GM13976 (cell line): ENCODE data around the gene PTAR1.

ENCODE experiments used
- DNase-seq: peaks from one replicate; pipeline ENCODE4 v3.0.0; 2012; ENCODE audit warnings: low spot score
- in situ Hi-C: fragments of 300-500 bp; cut with MboI; formaldehyde crosslinking; loops from one replicate; pipeline ENCODE4 v1.12.0; 2022; ENCODE audit warnings: low sequenced_read_pairs, mixed read lengths, inconsistent platforms; ENCODE audit not compliant: unreplicated experiment
- TF ChIP-seq, protein P1 (sequence below): IDR thresholded peaks from 2 replicates; pipeline ENCODE4 v1.5.1; 2012; ENCODE audit warnings: borderline replicate concordance, mild to moderate bottlenecking; ENCODE audit not compliant: insufficient read depth; ENCODE audit errors: extremely low read depth, missing control alignments, control extremely low read depth

The PTAR1 gene

DNA sequence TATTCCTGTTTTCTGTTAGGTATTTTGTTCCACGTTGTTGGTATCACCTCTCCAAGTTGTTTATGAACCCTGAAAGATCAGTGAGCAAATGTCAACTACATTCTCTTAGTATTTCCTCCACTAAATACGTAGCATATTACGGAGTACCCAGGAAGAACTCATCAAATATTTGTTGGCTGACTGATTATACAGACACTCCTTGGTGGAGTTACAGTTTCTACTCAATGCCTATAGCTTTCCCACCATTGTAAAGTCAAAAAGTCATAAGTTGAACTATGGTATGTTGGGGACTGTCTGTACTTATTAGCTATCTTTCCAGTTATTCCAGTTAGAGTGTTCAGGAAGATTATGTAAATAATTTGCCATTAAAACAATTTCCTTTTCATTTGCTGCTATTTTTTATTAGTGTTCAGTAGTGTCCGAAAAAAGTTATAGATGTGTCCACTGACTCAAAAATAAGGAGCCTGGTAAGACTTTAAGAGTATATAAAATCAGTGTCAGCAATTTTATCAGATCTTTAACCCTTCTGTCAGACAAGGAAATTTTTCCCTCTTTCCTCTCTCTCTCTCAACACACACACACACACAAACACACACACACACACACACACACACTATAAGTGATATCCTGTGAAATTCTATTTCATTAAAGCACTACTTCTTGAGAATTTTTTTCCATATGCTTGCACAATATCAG is 80.8 kb downstream of the PTAR1 start:
- DNase-seq: no peak
- in situ Hi-C loops: no loop called here
- TF ChIP-seq, protein P1, sequence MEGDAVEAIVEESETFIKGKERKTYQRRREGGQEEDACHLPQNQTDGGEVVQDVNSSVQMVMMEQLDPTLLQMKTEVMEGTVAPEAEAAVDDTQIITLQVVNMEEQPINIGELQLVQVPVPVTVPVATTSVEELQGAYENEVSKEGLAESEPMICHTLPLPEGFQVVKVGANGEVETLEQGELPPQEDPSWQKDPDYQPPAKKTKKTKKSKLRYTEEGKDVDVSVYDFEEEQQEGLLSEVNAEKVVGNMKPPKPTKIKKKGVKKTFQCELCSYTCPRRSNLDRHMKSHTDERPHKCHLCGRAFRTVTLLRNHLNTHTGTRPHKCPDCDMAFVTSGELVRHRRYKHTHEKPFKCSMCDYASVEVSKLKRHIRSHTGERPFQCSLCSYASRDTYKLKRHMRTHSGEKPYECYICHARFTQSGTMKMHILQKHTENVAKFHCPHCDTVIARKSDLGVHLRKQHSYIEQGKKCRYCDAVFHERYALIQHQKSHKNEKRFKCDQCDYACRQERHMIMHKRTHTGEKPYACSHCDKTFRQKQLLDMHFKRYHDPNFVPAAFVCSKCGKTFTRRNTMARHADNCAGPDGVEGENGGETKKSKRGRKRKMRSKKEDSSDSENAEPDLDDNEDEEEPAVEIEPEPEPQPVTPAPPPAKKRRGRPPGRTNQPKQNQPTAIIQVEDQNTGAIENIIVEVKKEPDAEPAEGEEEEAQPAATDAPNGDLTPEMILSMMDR: no peak

- in situ Hi-C loops: no loop called here
- DNase-seq: no peak
- TF ChIP-seq, protein P1: no peak
These were observed 81.9 kb downstream of the PTAR1 start for GRCh38 chr9:69677931-69678330.

DNA sequence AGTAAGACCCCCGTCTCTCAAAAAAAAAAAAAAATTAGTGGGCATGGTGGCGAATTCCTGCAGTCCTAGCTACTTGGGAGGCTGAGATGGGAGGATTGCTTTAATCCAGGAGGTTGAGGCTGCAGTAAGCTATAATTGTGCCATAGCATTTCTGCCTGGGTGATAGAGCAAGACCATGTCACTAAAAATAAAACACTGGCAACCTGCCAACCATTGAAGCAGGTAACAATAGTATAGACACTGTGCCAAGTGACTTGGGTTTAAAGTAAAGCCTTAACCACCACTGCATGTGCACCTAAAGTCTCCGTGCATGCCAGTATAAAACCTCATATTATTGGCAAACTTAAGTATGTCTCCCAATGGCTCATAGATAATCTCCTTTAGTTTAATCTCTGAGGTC is 84.2 kb downstream of the PTAR1 start:
- TF ChIP-seq, protein P1: no peak
- DNase-seq: no peak
- in situ Hi-C loops: no loop called here

GRCh38 chr9:69674716-69675438 is 84.9 kb downstream of the PTAR1 start:
- no peak for DNase-seq
- TF ChIP-seq, protein P1: no peak

GRCh38 chr9:69674112-69674685 is 85.6 kb downstream of the PTAR1 start:
- DNase-seq: no peak
- TF ChIP-seq, protein P1: no peak
- in situ Hi-C loops: loop anchor here (25.0 kb wide), 1 partner anchor 188 kb away; no protein-coding TSS in a partner anchor

More at GRCh38 chr9:69674716-69675438, 84.9 kb downstream of the PTAR1 start:
- in situ Hi-C loops: loop anchor here (25.0 kb wide), 1 partner anchor 187 kb away; no protein-coding TSS in a partner anchor

DNA sequence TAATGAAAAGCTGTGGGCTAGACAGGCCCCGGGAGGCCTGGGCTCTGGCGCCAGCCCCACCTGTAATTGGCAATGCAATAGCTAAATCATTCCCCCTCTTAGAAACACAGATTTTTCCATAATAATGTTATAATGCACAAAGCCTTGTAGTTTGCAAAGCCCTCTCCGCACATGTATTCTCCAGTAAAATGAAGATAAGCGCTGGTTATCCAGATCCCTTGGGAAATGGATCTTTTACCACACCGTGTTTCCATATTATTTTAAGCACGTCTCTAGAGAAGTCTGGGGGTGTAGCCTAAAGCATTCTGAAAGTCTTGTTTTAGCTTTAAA is 86.5 kb downstream of the PTAR1 start:
- no peak for DNase-seq
- in situ Hi-C loops: loop anchor here (25.0 kb wide), 1 partner anchor 189 kb away; no protein-coding TSS in a partner anchor
- TF ChIP-seq, protein P1: no peak
